Measurements from ENCODE around the gene ZP2. TPM values are rescaled to one million over a fixed set of nuclear protein-coding genes. Genes with fewer than 3 reads are reported as not detected.
A peak's percentile ranks its signal among the peaks of the same experiment; 100 is the strongest.

ZP2 gene
- total and polyA plus RNA-seq, 3 donors from 2014 or later = 0.18 to 0.31 TPM; not detected in 1

DNA sequence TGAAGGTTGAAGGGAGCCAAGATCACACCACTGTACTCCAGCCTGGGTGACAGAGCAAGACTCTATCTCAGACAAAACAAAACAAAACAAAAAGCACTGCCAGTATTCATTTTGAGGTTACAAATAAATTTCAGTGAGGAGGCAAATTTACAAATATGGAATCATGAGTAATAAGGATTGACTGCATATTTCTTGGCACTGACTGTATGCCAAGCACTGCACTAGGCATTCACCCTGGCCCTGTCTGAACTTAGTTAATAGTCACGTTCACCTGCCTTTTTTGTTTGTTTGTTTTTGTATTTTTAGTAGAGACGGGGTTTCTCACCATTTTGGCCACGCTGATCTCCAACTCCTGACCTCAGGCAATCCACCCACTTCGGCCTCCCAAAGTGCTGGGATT lies 47.8 kb downstream of the ZP2 start:
- H3K4me3 ChIP-seq = no peak overlapping the region
- intact Hi-C loops (cut with DNase I; ENCODE audit: low total_unique reads) = loop anchor here (10.0 kb wide), 1 partner anchor 391 kb away; no protein-coding TSS in a partner anchor
- 94 to 96% methylated on average over 4 of the region's 4 CpGs for WGBS, 2 donors

GRCh38 chr16:21162661-21163151 lies 48.7 kb downstream of the ZP2 start:
- Histone ChIP-seq H3K36me3 (ENCODE audit: low read depth, missing control alignments) (no peaks in the 10 kb centered on the region), H3K4me3 (no peak overlapping the region), H3K4me1 (peaks cover 28% of the 10 kb centered on the region), H3K27me3 (no peaks in the 10 kb centered on the region), H3K27ac (no peak overlapping the region), H3K9me3 (no peaks in the 10 kb centered on the region)
- DNase-seq = peak; percentile 70
- intact Hi-C loops (cut with DNase I; ENCODE audit: low total_unique reads) = loop anchor here (10.0 kb wide), 1 partner anchor 392 kb away; no protein-coding TSS in a partner anchor
- 40 to 45% methylated on average over 7 of the region's 7 CpGs for WGBS, 2 donors
- TF ChIP-seq, protein P1, sequence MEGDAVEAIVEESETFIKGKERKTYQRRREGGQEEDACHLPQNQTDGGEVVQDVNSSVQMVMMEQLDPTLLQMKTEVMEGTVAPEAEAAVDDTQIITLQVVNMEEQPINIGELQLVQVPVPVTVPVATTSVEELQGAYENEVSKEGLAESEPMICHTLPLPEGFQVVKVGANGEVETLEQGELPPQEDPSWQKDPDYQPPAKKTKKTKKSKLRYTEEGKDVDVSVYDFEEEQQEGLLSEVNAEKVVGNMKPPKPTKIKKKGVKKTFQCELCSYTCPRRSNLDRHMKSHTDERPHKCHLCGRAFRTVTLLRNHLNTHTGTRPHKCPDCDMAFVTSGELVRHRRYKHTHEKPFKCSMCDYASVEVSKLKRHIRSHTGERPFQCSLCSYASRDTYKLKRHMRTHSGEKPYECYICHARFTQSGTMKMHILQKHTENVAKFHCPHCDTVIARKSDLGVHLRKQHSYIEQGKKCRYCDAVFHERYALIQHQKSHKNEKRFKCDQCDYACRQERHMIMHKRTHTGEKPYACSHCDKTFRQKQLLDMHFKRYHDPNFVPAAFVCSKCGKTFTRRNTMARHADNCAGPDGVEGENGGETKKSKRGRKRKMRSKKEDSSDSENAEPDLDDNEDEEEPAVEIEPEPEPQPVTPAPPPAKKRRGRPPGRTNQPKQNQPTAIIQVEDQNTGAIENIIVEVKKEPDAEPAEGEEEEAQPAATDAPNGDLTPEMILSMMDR (IDR thresholded peaks at IDR 0.05) = no peak
- TF ChIP-seq POLR2A (IDR thresholded peaks at IDR 0.05) = no peak

More for the DNA sequence above, 47.8 kb downstream of the ZP2 start:
- Histone ChIP-seq H3K4me1 (peaks cover 22% of the 10 kb centered on the region), H3K27ac (no peak overlapping the region), H3K9me3 (no peaks in the 10 kb centered on the region), H3K36me3 (ENCODE audit: low read depth, missing control alignments) (no peaks in the 10 kb centered on the region), H3K27me3 (no peaks in the 10 kb centered on the region)
- no peak for TF ChIP-seq POLR2A (IDR thresholded peaks at IDR 0.05)
- TF ChIP-seq, protein P1 (IDR thresholded peaks at IDR 0.05) = no peak
- DNase-seq = no peak

GRCh38 chr16:21161211-21161610 lies 50.2 kb downstream of the ZP2 start:
- 47 to 53% methylated on average over 2 of the region's 2 CpGs for WGBS, 2 donors
- no peaks in the 10 kb centered on the region for H3K27me3 ChIP-seq
- TF ChIP-seq, protein P1 (IDR thresholded peaks at IDR 0.05) = no peak
- TF ChIP-seq POLR2A (IDR thresholded peaks at IDR 0.05) = no peak
- H3K36me3 ChIP-seq (ENCODE audit: low read depth, missing control alignments) = no peaks in the 10 kb centered on the region
- no peak overlapping the region for H3K4me3 ChIP-seq
- H3K27ac ChIP-seq = no peak overlapping the region
- no peaks in the 10 kb centered on the region for H3K9me3 ChIP-seq
- H3K4me1 ChIP-seq = peaks cover 29% of the 10 kb centered on the region
- peak; percentile 60 for DNase-seq
- intact Hi-C loops (cut with DNase I; ENCODE audit: low total_unique reads) = loop anchor here (10.0 kb wide), 1 partner anchor 394 kb away; no protein-coding TSS in a partner anchor

DNA sequence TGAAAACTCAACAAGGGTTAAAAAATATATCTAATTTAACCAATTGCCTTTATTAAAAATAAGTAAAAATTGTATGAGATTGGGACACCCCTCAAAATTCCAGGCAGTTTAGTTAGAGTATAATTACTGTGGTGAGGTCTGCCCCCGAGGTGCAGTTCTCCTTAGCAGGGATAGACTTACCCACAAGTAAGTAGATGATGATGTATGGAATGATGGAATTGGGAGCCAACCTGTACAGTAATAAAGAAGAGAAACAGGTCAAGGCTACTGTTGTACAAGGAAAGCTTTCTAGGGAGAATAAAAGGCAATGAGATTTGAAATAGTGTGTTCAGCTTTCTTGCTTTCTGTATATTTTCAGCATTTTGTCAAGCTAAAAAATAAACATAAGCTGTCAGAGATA lies 51.1 kb downstream of the ZP2 start:
- WGBS, 2 donors = 61 to 71% methylated on average over 1 of the region's 1 CpG
- intact Hi-C loops (cut with DNase I; ENCODE audit: low total_unique reads) = loop anchor here (10.0 kb wide), 1 partner anchor 395 kb away; no protein-coding TSS in a partner anchor
- TF ChIP-seq, protein P1 (IDR thresholded peaks at IDR 0.05) = no peak
- TF ChIP-seq POLR2A (IDR thresholded peaks at IDR 0.05) = no peak
- H3K4me3 ChIP-seq = no peak overlapping the region
- H3K9me3 ChIP-seq = no peaks in the 10 kb centered on the region
- no peaks in the 10 kb centered on the region for H3K36me3 ChIP-seq (ENCODE audit: low read depth, missing control alignments)
- H3K27me3 ChIP-seq = no peaks in the 10 kb centered on the region
- H3K27ac ChIP-seq = no peak overlapping the region
- peaks cover 29% of the 10 kb centered on the region for H3K4me1 ChIP-seq
- DNase-seq = no peak

Measured in testis (tissue), 3 donors.